Measurements from ENCODE around the gene VWA8.
"Not testable (repeated sequence)": the region's sequence is repeated elsewhere in the genome, so short reads cannot be mapped to it uniquely, and the experiment has no call there.

Gene VWA8

DNA sequence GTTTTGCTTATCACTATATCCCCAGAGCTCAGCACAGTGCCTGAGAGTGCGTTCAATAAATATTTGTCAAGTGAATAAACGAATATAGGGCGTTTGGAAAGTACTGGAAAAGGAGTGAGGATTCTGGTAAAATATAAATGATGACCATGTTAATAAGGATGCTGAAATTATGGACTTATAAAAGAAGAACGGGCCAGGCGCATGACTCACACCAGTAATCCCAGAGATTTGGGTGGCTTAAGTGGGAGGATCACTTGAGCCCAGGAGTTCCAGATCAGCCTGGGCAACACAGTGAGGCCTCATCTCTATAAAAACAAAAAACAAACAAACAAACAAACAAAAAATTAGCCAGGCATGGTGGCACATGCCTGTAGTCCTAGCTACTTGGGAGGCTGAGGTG is 198.1 kb downstream of the VWA8 start:
- Histone ChIP-seq H3K4me3 (ENCODE audit: low read depth, low read length) (no peak overlapping the region), H3K27me3 (ENCODE audit: insufficient read depth, low read depth, severe bottlenecking) (no peaks in the 10 kb centered on the region), H3K9me3 (ENCODE audit: severe bottlenecking) (no peaks in the 10 kb centered on the region), H3K36me3 (no peaks in the 10 kb centered on the region), H3K27ac (no peak overlapping the region)
- DNase-seq: no peak
- TF ChIP-seq, protein P1, sequence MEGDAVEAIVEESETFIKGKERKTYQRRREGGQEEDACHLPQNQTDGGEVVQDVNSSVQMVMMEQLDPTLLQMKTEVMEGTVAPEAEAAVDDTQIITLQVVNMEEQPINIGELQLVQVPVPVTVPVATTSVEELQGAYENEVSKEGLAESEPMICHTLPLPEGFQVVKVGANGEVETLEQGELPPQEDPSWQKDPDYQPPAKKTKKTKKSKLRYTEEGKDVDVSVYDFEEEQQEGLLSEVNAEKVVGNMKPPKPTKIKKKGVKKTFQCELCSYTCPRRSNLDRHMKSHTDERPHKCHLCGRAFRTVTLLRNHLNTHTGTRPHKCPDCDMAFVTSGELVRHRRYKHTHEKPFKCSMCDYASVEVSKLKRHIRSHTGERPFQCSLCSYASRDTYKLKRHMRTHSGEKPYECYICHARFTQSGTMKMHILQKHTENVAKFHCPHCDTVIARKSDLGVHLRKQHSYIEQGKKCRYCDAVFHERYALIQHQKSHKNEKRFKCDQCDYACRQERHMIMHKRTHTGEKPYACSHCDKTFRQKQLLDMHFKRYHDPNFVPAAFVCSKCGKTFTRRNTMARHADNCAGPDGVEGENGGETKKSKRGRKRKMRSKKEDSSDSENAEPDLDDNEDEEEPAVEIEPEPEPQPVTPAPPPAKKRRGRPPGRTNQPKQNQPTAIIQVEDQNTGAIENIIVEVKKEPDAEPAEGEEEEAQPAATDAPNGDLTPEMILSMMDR (IDR thresholded peaks at IDR 0.05; ENCODE audit: low read depth, low read length): no peak

DNA sequence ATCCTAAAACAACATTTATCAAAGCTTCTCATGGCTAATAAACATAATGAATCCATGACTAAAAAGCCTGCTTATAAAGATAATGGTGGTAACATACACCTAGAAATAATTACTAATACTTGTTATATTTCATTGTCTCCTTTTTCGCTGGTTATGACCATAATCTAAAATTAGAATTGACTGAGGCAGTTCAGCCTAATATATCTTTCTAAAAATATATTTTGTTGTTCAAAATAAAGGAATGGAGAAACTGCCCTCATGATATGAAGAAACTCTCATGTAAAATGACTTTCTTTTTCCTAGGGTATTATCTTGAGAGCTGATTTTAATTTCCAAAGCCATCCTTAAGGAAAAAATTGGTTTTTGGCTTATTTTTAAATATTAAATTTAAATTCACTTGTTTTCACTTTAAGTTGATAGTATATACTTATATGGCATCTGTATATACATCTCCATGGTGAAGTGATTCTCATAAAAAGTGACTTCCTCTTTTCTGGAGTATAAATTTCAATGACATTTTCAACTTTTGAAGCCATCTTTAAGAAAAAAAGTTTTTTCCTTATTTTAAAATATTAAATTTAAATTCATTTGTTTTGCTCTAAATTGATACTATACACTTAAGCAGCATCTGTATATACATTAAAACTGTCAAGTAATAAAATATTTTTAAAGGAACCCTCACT is 204.6 kb downstream of the VWA8 start:
- Histone ChIP-seq H3K27ac (no peak overlapping the region), H3K36me3 (no peaks in the 10 kb centered on the region), H3K27me3 (ENCODE audit: insufficient read depth, low read depth, severe bottlenecking) (no peaks in the 10 kb centered on the region), H3K9me3 (ENCODE audit: severe bottlenecking) (no peaks in the 10 kb centered on the region), H3K4me3 (ENCODE audit: low read depth, low read length) (no peak overlapping the region)
- TF ChIP-seq, protein P1 (IDR thresholded peaks at IDR 0.05; ENCODE audit: low read depth, low read length): no peak
- DNase-seq: no peak

DNA sequence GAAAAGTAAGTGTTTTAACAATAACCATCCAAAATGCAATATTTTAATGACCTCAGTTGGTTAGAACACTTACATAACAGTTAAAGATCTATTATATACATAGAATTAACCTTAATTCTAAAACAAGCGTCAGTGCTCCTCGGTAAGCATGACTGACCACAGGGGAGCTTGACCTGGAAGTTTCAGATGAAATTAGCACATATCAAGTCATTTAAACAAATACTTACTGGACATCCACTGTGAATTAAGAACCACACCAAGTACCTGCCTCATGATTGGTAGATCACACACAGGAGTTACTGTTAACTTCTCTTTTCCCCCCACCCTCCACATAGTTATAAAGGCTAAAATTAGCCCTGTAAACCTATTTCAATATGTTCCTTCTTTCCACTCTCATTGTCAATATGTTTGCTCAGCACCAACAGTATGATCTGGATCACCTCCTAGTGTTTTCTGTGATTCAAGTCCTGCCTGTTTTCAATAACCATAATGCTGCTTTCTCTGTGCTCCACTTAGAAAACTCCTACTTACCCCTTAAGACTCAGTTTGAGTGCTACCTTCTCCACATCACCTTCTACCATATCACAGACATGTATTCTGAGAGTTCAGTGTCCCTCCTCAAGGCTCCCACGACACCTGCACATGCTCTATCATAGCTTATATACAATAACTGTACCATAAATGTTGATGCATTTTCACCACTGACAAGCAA is 209.0 kb downstream of the VWA8 start:
- no peak overlapping the region for H3K27ac ChIP-seq
- H3K36me3 ChIP-seq: no peaks in the 10 kb centered on the region
- H3K4me3 ChIP-seq (ENCODE audit: low read depth, low read length): no peak overlapping the region
- DNase-seq: no peak
- TF ChIP-seq, protein P1 (IDR thresholded peaks at IDR 0.05; ENCODE audit: low read depth, low read length): no peak
- no peaks in the 10 kb centered on the region for H3K9me3 ChIP-seq (ENCODE audit: severe bottlenecking)
- H3K27me3 ChIP-seq (ENCODE audit: insufficient read depth, low read depth, severe bottlenecking): no peaks in the 10 kb centered on the region

DNA sequence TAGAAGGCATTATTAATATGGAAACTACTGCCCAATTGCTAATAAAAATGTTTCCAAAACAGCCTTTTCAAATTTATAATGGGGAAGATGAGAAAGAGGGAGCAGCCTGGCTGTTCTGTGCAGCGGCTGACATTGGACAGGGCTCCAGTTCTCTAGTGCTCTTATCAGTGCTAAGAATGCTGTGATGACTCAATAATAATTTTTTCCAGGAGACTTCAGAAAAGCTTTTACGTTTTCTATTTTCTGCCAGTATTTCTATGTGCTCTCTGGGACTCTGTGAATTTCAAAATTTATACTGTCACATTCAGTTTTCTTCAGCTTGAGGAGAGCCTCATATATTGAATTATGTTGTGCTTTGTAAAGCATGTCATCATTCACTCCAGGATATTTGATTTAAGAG is 209.6 kb downstream of the VWA8 start:
- TF ChIP-seq, protein P1 (IDR thresholded peaks at IDR 0.05; ENCODE audit: low read depth, low read length): no peak
- no peak for DNase-seq
- no peak overlapping the region for H3K4me3 ChIP-seq (ENCODE audit: low read depth, low read length)
- no peaks in the 10 kb centered on the region for H3K36me3 ChIP-seq
- no peak overlapping the region for H3K27ac ChIP-seq
- H3K27me3 ChIP-seq (ENCODE audit: insufficient read depth, low read depth, severe bottlenecking): no peaks in the 10 kb centered on the region
- no peaks in the 10 kb centered on the region for H3K9me3 ChIP-seq (ENCODE audit: severe bottlenecking)

DNA sequence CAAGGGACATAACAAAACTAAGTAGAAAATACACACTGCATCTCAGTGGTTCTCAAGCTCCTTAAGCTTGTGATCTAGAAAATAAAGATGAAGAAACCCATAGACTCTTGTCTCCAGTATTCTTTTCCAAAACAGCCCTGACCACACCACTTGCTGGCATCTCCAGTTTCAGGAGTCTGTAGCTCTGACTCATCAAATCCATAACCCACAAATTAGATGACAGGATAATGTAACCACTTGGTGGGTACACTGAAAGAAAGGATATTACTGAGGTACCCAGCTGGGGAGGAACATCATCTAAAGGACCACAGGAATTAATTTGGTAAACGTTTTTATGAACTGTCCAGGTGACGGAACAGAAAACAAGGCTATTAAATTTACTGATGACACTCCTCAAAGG is 214.7 kb downstream of the VWA8 start:
- TF ChIP-seq, protein P1 (IDR thresholded peaks at IDR 0.05; ENCODE audit: low read depth, low read length): no peak
- H3K27ac ChIP-seq: no peak overlapping the region
- no peak overlapping the region for H3K4me3 ChIP-seq (ENCODE audit: low read depth, low read length)
- H3K36me3 ChIP-seq: no peaks in the 10 kb centered on the region
- H3K27me3 ChIP-seq (ENCODE audit: insufficient read depth, low read depth, severe bottlenecking): no peaks in the 10 kb centered on the region
- no peak for DNase-seq
- H3K9me3 ChIP-seq (ENCODE audit: severe bottlenecking): no peaks in the 10 kb centered on the region

DNA sequence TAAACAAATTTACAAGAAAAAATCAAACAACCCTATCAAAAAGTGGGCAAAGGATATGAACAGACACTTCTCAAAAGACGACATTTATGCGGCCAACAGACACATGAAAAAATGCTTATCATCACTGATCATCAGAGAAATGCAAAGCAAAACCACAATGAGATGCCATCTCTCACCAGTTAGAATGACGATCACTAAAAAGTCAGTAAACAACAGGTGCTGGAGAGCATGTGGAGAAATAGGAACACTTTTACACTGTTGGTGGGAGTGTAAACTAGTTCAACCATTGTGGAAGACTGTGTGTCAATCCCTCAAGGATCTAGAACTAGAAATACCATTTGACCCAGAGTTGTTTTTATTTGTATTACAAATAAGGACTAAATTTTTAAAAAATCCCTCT is 215.4 kb downstream of the VWA8 start:
- H3K9me3 ChIP-seq (ENCODE audit: severe bottlenecking); DNase-seq; H3K4me3 ChIP-seq (ENCODE audit: low read depth, low read length); H3K36me3 ChIP-seq; H3K27me3 ChIP-seq (ENCODE audit: insufficient read depth, low read depth, severe bottlenecking); H3K27ac ChIP-seq: not testable (repeated sequence)
